HepG2 (cell line): Measurements from ENCODE around the gene TAS2R60. TPM values are rescaled to one million over a fixed set of nuclear protein-coding genes. Genes with fewer than 3 reads are reported as not detected.

Source experiments
- ATAC-seq: fragments of 200-7000 bp; cut with Tn5 transposase; 3 replicates; pipeline ENCODE4 v1.9.1; 2020; ENCODE audit warnings: mild to moderate bottlenecking, moderate library complexity
- BruUV-seq: library from RNA; stranded (reverse); fragments of 400-500 nt; replicated peaks from 2 replicates; lab custom pipeline; 2021; lab: Mats Ljungman, UMichigan
- CTCF ChIA-PET: fragments of 300-600 bp; formaldehyde crosslinking; extraction: SDS; loops from one replicate; lab custom pipeline; 2021; ENCODE audit warnings: low total read pairs, inconsistent platforms, low intra/inter-chr PET ratio; lab: Yijun Ruan, JAX
- POLR2A ChIA-PET: fragments of 350-600 bp; sonication (Branson Sonifier 250); formaldehyde crosslinking; loops from one replicate; lab custom pipeline; 2020; ENCODE audit warnings: antibody characterized with exemption, inconsistent platforms; lab: Yijun Ruan, JAX
- DNase-seq: peaks from one replicate; pipeline ENCODE4 v3.0.0-alpha.2; 2015; ENCODE audit warnings: low spot score
- FAIRE-seq: peaks from 3 replicates; lab custom pipeline; 2011; peaks lifted over from hg19 to GRCh38; lab: Jason Lieb, UNC
- H2AFZ ChIP-seq: one replicate; pipeline ENCODE4 v1.6.1; 2011; ENCODE audit warnings: low read length, inconsistent platforms
- H3K27ac ChIP-seq: fragments of 300-600 bp; 3 replicates; pipeline ENCODE4 v1.8.0; 2011; ENCODE audit warnings: mixed run types, mild to moderate bottlenecking, mixed read lengths, low read length, inconsistent platforms; ENCODE audit not compliant: insufficient read depth; ENCODE audit errors: extremely low read length
- H3K27me3 ChIP-seq, 2 experiments: fragments of 200-600 bp in 1 of 2; 2 replicates in 1 of 2; 3 replicates in 1 of 2; pipeline versions ENCODE4 v1.6.0 to v1.8.0; 2011; ENCODE audit warnings: low read length in 2 of 2, mild to moderate bottlenecking in 2 of 2, moderate library complexity in 2 of 2, inconsistent platforms in 1 of 2; ENCODE audit not compliant: insufficient read depth in 2 of 2, control insufficient read depth in 1 of 2
- H3K36me3 ChIP-seq, 2 experiments: fragments of 200-600 bp in 1 of 2; replicated peaks in 1 of 2; 2 replicates in 1 of 2; 3 replicates in 1 of 2; pipeline versions ENCODE4 v1.5.1 to v1.8.0; 2011; ENCODE audit warnings: low read length in 2 of 2, inconsistent platforms in 1 of 2; ENCODE audit not compliant: insufficient read depth in 2 of 2, control insufficient read depth in 1 of 2
- H3K4me1 ChIP-seq: 2 replicates; pipeline ENCODE4 v1.5.1; 2012; ENCODE audit warnings: low read length, inconsistent platforms; ENCODE audit not compliant: insufficient read depth
- H3K4me2 ChIP-seq: 2 replicates; pipeline ENCODE4 v1.6.0; 2011; ENCODE audit warnings: low read depth, low read length, inconsistent platforms
- H3K4me3 ChIP-seq, 3 experiments: fragments of 200-600 bp in 1 of 3; sonication (generic), shearing (Covaris generic) in 1 of 3; replicated peaks in 1 of 3; 2 replicates each; pipeline ENCODE4 v1.5.1; 2011 to 2016; ENCODE audit warnings: low read length in 3 of 3, inconsistent platforms in 2 of 3, low read depth in 2 of 3, mild to moderate bottlenecking in 2 of 3, control low read depth in 1 of 3, mixed read lengths in 1 of 3; ENCODE audit not compliant: insufficient read depth in 1 of 3
- H3K79me2 ChIP-seq: one replicate; pipeline ENCODE4 v1.6.1; 2011; ENCODE audit warnings: low read length, inconsistent platforms; ENCODE audit not compliant: insufficient read depth
- H3K9ac ChIP-seq: 2 replicates; pipeline ENCODE4 v1.6.0; 2011; ENCODE audit warnings: mild to moderate bottlenecking, low read depth, low read length, inconsistent platforms; ENCODE audit not compliant: insufficient read depth
- H3K9me3 ChIP-seq: 2 replicates; pipeline ENCODE4 v1.5.1; 2012; ENCODE audit warnings: mild to moderate bottlenecking, low read length
- H4K20me1 ChIP-seq: 2 replicates; pipeline ENCODE4 v1.6.0; 2011; ENCODE audit warnings: inconsistent platforms, mild to moderate bottlenecking, low read length, moderate library complexity; ENCODE audit not compliant: insufficient read depth
- FOXP4 ChIP-seq: sonication (generic); formaldehyde crosslinking; IDR thresholded peaks from 2 replicates; pipeline ENCODE4 v1.4.0; 2020; ENCODE audit warnings: missing genetic modification reagents
- MAZ ChIP-seq, 2 experiments: sonication (generic) in 1 of 2; formaldehyde crosslinking in 1 of 2; IDR thresholded peaks; 2 replicates each; pipeline versions ENCODE4 v1.5.0 to v1.6.1; 2012 to 2020; ENCODE audit warnings: low read depth in 2 of 2, mild to moderate bottlenecking in 2 of 2, borderline replicate concordance in 1 of 2, improper control_type of control experiment in 1 of 2, low read length in 1 of 2, missing genetic modification reagents in 1 of 2, moderate library complexity in 1 of 2
- NONO ChIP-seq, 2 experiments: fragments of 450-650 bp in 1 of 2; sonication (generic) in 1 of 2; formaldehyde crosslinking in 1 of 2; IDR thresholded peaks in 1 of 2; conservative IDR thresholded peaks in 1 of 2; 2 replicates each; pipeline versions ENCODE4 v1.6.1 to v1.8.0; 2017 to 2022; ENCODE audit warnings: mild to moderate bottlenecking in 1 of 2, missing genetic modification reagents in 1 of 2, moderate library complexity in 1 of 2
- SRSF1 ChIP-seq: fragments of 200-400 bp; formaldehyde crosslinking; optimal IDR thresholded peaks from 2 replicates; pipeline ENCODE3; 2017; ENCODE audit warnings: mild to moderate bottlenecking, low read depth, low read length, moderate library complexity
- TBX2 ChIP-seq: sonication (generic); formaldehyde crosslinking; IDR thresholded peaks from 2 replicates; pipeline ENCODE4 v1.5.0; 2020; ENCODE audit warnings: missing genetic modification reagents, mild to moderate bottlenecking, borderline replicate concordance
- ZBTB20 ChIP-seq: sonication (generic); formaldehyde crosslinking; IDR thresholded peaks from 2 replicates; pipeline ENCODE4 v1.8.1; 2023; ENCODE audit warnings: missing genetic modification reagents, low read depth, mild to moderate bottlenecking, borderline replicate concordance
- ZFX ChIP-seq: sonication (generic); formaldehyde crosslinking; IDR thresholded peaks from 2 replicates; pipeline ENCODE4 v1.4.0; 2020; ENCODE audit warnings: mild to moderate bottlenecking, low read depth, missing genetic modification reagents, moderate library complexity
- ZFY ChIP-seq: sonication (generic); formaldehyde crosslinking; IDR thresholded peaks from 2 replicates; pipeline ENCODE4 v1.4.0; 2020; ENCODE audit warnings: missing genetic modification reagents
- ZKSCAN1 ChIP-seq: fragments of 150-350 bp; IDR thresholded peaks from 2 replicates; pipeline ENCODE4 v1.6.1; 2014; ENCODE audit warnings: low read length
- ZNF121 ChIP-seq: sonication (generic); formaldehyde crosslinking; IDR thresholded peaks from 2 replicates; pipeline ENCODE4 v1.5.0; 2020; ENCODE audit warnings: mild to moderate bottlenecking, missing genetic modification reagents
- ZNF274 ChIP-seq: sonication (generic); formaldehyde crosslinking; IDR thresholded peaks from 2 replicates; pipeline ENCODE4 v1.5.1; 2020; ENCODE audit warnings: mild to moderate bottlenecking, missing genetic modification reagents
- ZNF687 ChIP-seq: sonication (generic); formaldehyde crosslinking; IDR thresholded peaks from 2 replicates; pipeline ENCODE4 v1.5.1; 2020; ENCODE audit warnings: mild to moderate bottlenecking, missing genetic modification reagents, moderate library complexity
- ZNF772 ChIP-seq: sonication (generic); formaldehyde crosslinking; IDR thresholded peaks from 2 replicates; pipeline ENCODE4 v1.5.0; 2020; ENCODE audit warnings: mild to moderate bottlenecking, missing genetic modification reagents
- ZSCAN25 ChIP-seq: sonication (generic); formaldehyde crosslinking; IDR thresholded peaks from 2 replicates; pipeline ENCODE4 v1.8.0; 2022; ENCODE audit warnings: mild to moderate bottlenecking, missing genetic modification reagents
- WGBS: methylation state at CpG from one replicate; pipeline ENCODE4 v1.1.6; 2017; ENCODE audit warnings: low lambda C conversion rate; 5-methylcytosine and 5-hydroxymethylcytosine counted together
- in situ Hi-C: cut with HindIII; loops from 2 replicates; pipeline ENCODE4 v1.10.0; 2017; ENCODE audit warnings: low pct_unique_long_range_greater_than_20kb; ENCODE audit not compliant: extremely low pct_ligation_motif_present
- intact Hi-C: fragments of 100-400 bp; cut with micrococcal nuclease; formaldehyde crosslinking; loops from one replicate; pipeline ENCODE4 v1.10.0; 2022; ENCODE audit not compliant: unreplicated experiment
- polyA plus RNA-seq, 8 experiments: library from polyadenylated mRNA; depleted of rRNA in 3 of 8; stranded (reverse) in 7 of 8; unstranded in 1 of 8; fragments of >200 nt; fragmentation: Illumina TruSeq in 4 of 8; extraction: Trizol in 4 of 8; gene quantifications; 2 replicates each; pipeline versions ENCODE4 v1.2.1 to v1.2.3, GENCODE V29; 2011 to 2016; ENCODE audit warnings: low read depth in 4 of 8, missing spikeins in 1 of 8, mixed read lengths in 1 of 8; ENCODE audit not compliant: insufficient read depth in 1 of 8
- total RNA-seq, 5 experiments: library from RNA; depleted of rRNA; stranded (reverse); fragments of >200 nt; fragmentation: Illumina TruSeq; extraction: Trizol; gene quantifications; 2 replicates each; pipeline ENCODE4 v1.2.3, GENCODE V29; 2016; ENCODE audit warnings: low read depth in 1 of 5

TAS2R60 gene
- total and polyA plus RNA-seq, 2 of the 13 experiments (the other 11 are each of a cell fraction or from before 2014, with no cell fraction given): not detected

- WGBS: 0% methylated on average over 1 of the region's 20 CpGs
- Histone ChIP-seq H3K36me3 (no peaks in the 10 kb centered on the region), H4K20me1 (no peaks in the 10 kb centered on the region), H3K9me3 (no peaks in the 10 kb centered on the region), H3K9ac (no peak overlapping the region), H3K4me1 (peaks cover 34% of the 10 kb centered on the region), H3K79me2 (no peaks in the 10 kb centered on the region), H3K27me3 (peaks cover 0 to 6% of the 10 kb centered on the region in 2 experiments; a peak in 2 of 5 replicates), H2AFZ (no peak overlapping the region), H3K4me3 (peak overlapping the region; percentile 42 to 71 (median 51); a peak in 4 of 6 replicates), H3K27ac (no peak overlapping the region), H3K4me2 (peak overlapping the region; percentile 99)
- peak; percentile 86 for ATAC-seq
- FAIRE-seq: no peak
- no TSS peak for BruUV-seq
- ChIA-PET POLR2A (interaction anchor here (1.2 to 2.6 kb wide), 4 partner anchors 12 to 28 kb away, joined by 4 to 24 read pairs (median 8); no protein-coding TSS in a partner anchor), CTCF (no interaction called here)
- in situ Hi-C loops: no loop called here
- no peak for DNase-seq
- intact Hi-C loops: loop anchor here (1.0 to 2.0 kb wide), 2 partner anchors 15 to 27 kb away; partner anchors contain the start of gene ZYX
- TF ChIP-seq ZNF687 (CRISPR knock-in tag): peak; percentile 65
- TF ChIP-seq MAZ (IDR thresholded peaks at IDR 0.05; ENCODE audit: borderline replicate concordance, low read depth, low read length): no peak
- TF ChIP-seq MAZ (CRISPR knock-in tag; IDR thresholded peaks at IDR 0.05; ENCODE audit: low read depth): 0 out of 2 replicates have a peak, but pooled peaks have one; percentile 30
- peak; percentile 46; the same call in 1 of the 2 replicates for TF ChIP-seq ZFY (CRISPR knock-in tag)
- no peak for TF ChIP-seq SRSF1
- no peak for TF ChIP-seq ZKSCAN1
- peak; percentile 71 for TF ChIP-seq ZNF121 (CRISPR knock-in tag)
- TF ChIP-seq ZBTB20 (CRISPR knock-in tag): no peak
- TF ChIP-seq TBX2: peak; percentile 38; the same call in 1 of the 2 replicates
- 0 out of 2 replicates have a peak, but pooled peaks have one; percentile 38 for TF ChIP-seq ZNF772
- peak; percentile 33; the same call in 1 of the 2 replicates for TF ChIP-seq ZFX (CRISPR knock-in tag)
- TF ChIP-seq ZNF274: 0 out of 2 replicates have a peak, but pooled peaks have one; percentile 21
- TF ChIP-seq ZSCAN25 (CRISPR knock-in tag): peak; percentile 87
- TF ChIP-seq FOXP4 (CRISPR knock-in tag): 0 out of 2 replicates have a peak, but pooled peaks have one; percentile 9
- no peak for TF ChIP-seq NONO (IDR thresholded peaks at IDR 0.05)
- 0 out of 2 replicates have a peak, but pooled peaks have one; percentile 30 for TF ChIP-seq NONO (CRISPR knock-in tag; conservative IDR thresholded peaks at IDR 0.05)
Observed at GRCh38 chr7:143408252-143408685, 35.0 kb upstream of the TAS2R60 start.
